OCI-LY3 (cell line): ENCODE results near the gene RHOH.

ENCODE experiments used
- H2AFZ ChIP-seq: fragments of 200-600, 300-600 bp; shearing (Covaris generic); 2 replicates; pipeline ENCODE4 v1.6.0; 2014; ENCODE audit warnings: antibody characterized with exemption, low read depth, low read length
- H3K27ac ChIP-seq: fragments of 200-600, 300-600 bp; sonication (generic); 2 replicates; pipeline ENCODE4 v1.5.1; 2014; ENCODE audit warnings: mild to moderate bottlenecking, low read length, moderate library complexity, mixed read lengths
- H3K27me3 ChIP-seq: fragments of 200-600, 300-600 bp; sonication (generic); 2 replicates; pipeline ENCODE4 v1.6.1; 2014; ENCODE audit warnings: low read depth, low read length, mixed read lengths
- H3K36me3 ChIP-seq: fragments of 200-600, 300-600 bp; sonication (generic); replicated peaks from 2 replicates; pipeline ENCODE3; 2014; ENCODE audit warnings: low read depth, low read length, mixed read lengths
- H3K4me1 ChIP-seq: fragments of 300-600, 200-600 bp; sonication (generic); 2 replicates; pipeline ENCODE4 v1.6.1; 2014; ENCODE audit warnings: low read length, mixed read lengths
- H3K4me2 ChIP-seq: fragments of 200-600, 300-600 bp; sonication (generic); 2 replicates; pipeline ENCODE4 v1.6.1; 2014; ENCODE audit warnings: low read length, mixed read lengths
- H3K4me3 ChIP-seq: fragments of 300-600, 200-600 bp; sonication (generic); 2 replicates; pipeline ENCODE4 v1.5.1; 2014; ENCODE audit warnings: antibody characterized with exemption, mild to moderate bottlenecking, low read length, moderate library complexity
- H3K79me2 ChIP-seq: fragments of 300-600, 200-600 bp; shearing (Covaris generic); 2 replicates; pipeline ENCODE4 v1.6.1; 2014; ENCODE audit warnings: mild to moderate bottlenecking, low read length, mixed read lengths
- H3K9ac ChIP-seq: fragments of 300-600, 200-600 bp; shearing (Covaris generic); 2 replicates; pipeline ENCODE4 v1.6.0; 2014; ENCODE audit warnings: mild to moderate bottlenecking, low read length, moderate library complexity
- H3K9me3 ChIP-seq: fragments of 200-600, 300-600 bp; shearing (Covaris generic); 2 replicates; pipeline ENCODE4 v1.6.1; 2014; ENCODE audit warnings: low read length, mixed read lengths; ENCODE audit not compliant: insufficient read depth
- H4K20me1 ChIP-seq: fragments of 200-600, 300-600 bp; sonication (generic); 2 replicates; pipeline ENCODE4 v1.6.1; 2016; ENCODE audit warnings: low read length, mixed read lengths; ENCODE audit not compliant: insufficient read depth
- EZH2phosphoT487 ChIP-seq: fragments of 200-600 bp; shearing (Covaris generic); IDR thresholded peaks from 2 replicates; pipeline ENCODE4 v1.6.1; 2018; ENCODE audit warnings: antibody characterized with exemption, mixed run types, low read depth
- TF ChIP-seq, protein P1 (sequence below): fragments of 200-600, 300-600 bp; sonication (generic); IDR thresholded peaks from 2 replicates; pipeline ENCODE4 v1.5.1; 2014; ENCODE audit warnings: antibody characterized with exemption, low read length, low read depth

Gene RHOH

DNA sequence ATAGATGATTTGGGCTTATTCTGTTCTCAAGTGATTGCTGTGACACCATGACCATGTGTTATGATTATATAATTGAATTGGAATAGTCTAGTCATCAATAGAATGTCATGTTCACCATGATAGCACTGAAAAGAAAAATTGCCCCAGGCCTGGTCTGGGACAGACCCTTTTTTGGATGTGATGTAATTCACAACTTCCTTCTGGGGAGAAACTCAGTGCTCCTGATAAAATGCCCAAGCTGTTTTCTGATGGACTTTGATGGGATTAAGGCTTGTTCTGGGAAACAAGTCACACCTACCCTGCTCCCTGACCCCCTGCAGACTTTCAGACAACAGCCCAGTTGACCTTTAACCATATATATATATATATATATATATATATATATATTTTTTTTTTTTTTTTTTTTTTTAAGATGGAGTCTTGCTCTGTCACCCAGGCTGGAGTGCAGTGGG, 65.3 kb downstream of the RHOH start:
- H3K79me2 ChIP-seq: no peaks in the 10 kb centered on the region
- H4K20me1 ChIP-seq: no peaks in the 10 kb centered on the region
- H3K4me3 ChIP-seq: no peak overlapping the region
- H3K36me3 ChIP-seq: no peaks in the 10 kb centered on the region
- H3K4me2 ChIP-seq: no peak overlapping the region
- no peak overlapping the region for H2AFZ ChIP-seq
- H3K9me3 ChIP-seq: no peaks in the 10 kb centered on the region
- H3K4me1 ChIP-seq: peaks cover 20% of the 10 kb centered on the region
- TF ChIP-seq, protein P1, sequence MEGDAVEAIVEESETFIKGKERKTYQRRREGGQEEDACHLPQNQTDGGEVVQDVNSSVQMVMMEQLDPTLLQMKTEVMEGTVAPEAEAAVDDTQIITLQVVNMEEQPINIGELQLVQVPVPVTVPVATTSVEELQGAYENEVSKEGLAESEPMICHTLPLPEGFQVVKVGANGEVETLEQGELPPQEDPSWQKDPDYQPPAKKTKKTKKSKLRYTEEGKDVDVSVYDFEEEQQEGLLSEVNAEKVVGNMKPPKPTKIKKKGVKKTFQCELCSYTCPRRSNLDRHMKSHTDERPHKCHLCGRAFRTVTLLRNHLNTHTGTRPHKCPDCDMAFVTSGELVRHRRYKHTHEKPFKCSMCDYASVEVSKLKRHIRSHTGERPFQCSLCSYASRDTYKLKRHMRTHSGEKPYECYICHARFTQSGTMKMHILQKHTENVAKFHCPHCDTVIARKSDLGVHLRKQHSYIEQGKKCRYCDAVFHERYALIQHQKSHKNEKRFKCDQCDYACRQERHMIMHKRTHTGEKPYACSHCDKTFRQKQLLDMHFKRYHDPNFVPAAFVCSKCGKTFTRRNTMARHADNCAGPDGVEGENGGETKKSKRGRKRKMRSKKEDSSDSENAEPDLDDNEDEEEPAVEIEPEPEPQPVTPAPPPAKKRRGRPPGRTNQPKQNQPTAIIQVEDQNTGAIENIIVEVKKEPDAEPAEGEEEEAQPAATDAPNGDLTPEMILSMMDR: no peak
- no peak for TF ChIP-seq EZH2phosphoT487
- H3K9ac ChIP-seq: no peak overlapping the region
- H3K27ac ChIP-seq: no peak overlapping the region
- H3K27me3 ChIP-seq: no peaks in the 10 kb centered on the region

DNA sequence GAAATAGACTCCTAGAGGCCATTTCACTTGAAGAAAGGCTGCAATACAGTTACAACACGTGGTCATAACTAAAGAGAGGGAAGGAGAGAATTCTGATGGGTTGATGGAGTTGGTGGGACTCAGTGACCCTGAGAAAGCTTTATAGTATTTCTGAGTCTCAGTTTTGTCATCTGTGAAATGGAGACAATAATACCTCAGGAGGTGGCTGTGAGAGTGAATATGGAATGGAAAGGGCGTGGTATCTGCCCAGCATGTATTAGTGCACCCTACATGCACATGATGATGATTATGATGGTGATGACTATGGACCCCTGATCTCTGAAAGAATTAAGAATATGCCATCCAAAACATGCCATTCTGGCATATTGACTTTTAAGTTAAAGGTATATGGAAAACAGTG, 66.0 kb downstream of the RHOH start:
- no peak overlapping the region for H3K27ac ChIP-seq

DNA sequence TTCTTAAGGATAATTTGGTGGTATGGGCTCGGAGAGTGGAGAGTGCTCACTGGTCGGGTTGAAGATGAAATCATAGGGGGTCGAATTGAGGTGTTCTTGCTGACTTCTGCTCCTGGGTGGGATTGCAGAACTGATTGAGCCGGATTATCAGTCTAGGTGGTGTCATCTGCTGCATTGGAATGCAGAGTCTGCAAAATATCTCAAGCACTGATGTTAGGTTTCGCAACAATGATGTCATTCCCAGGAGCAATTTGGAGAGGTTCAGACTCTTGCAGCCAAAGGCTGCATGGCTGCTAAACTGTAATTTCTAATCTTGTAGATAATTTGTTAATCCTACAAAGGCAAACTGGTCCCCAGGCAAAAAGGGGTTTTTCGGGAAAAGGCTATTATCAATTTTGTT, 67.7 kb downstream of the RHOH start:
- no peaks in the 10 kb centered on the region for H3K36me3 ChIP-seq
- no peaks in the 10 kb centered on the region for H3K27me3 ChIP-seq
- H3K4me1 ChIP-seq: peaks cover 20% of the 10 kb centered on the region
- H4K20me1 ChIP-seq: no peaks in the 10 kb centered on the region
- no peaks in the 10 kb centered on the region for H3K9me3 ChIP-seq
- no peak overlapping the region for H3K4me2 ChIP-seq
- no peak overlapping the region for H3K27ac ChIP-seq
- no peaks in the 10 kb centered on the region for H3K79me2 ChIP-seq
- no peak overlapping the region for H3K4me3 ChIP-seq
- TF ChIP-seq, protein P1: no peak
- no peak for TF ChIP-seq EZH2phosphoT487
- H3K9ac ChIP-seq: no peak overlapping the region
- H2AFZ ChIP-seq: no peak overlapping the region

More for the DNA sequence above, 66.0 kb downstream of the RHOH start:
- Histone ChIP-seq H4K20me1 (no peaks in the 10 kb centered on the region), H2AFZ (no peak overlapping the region), H3K4me3 (no peak overlapping the region), H3K36me3 (no peaks in the 10 kb centered on the region), H3K4me2 (no peak overlapping the region), H3K27me3 (no peaks in the 10 kb centered on the region), H3K9me3 (no peaks in the 10 kb centered on the region), H3K9ac (no peak overlapping the region), H3K79me2 (no peaks in the 10 kb centered on the region), H3K4me1 (peaks cover 20% of the 10 kb centered on the region)
- TF ChIP-seq EZH2phosphoT487: no peak
- TF ChIP-seq, protein P1: no peak

DNA sequence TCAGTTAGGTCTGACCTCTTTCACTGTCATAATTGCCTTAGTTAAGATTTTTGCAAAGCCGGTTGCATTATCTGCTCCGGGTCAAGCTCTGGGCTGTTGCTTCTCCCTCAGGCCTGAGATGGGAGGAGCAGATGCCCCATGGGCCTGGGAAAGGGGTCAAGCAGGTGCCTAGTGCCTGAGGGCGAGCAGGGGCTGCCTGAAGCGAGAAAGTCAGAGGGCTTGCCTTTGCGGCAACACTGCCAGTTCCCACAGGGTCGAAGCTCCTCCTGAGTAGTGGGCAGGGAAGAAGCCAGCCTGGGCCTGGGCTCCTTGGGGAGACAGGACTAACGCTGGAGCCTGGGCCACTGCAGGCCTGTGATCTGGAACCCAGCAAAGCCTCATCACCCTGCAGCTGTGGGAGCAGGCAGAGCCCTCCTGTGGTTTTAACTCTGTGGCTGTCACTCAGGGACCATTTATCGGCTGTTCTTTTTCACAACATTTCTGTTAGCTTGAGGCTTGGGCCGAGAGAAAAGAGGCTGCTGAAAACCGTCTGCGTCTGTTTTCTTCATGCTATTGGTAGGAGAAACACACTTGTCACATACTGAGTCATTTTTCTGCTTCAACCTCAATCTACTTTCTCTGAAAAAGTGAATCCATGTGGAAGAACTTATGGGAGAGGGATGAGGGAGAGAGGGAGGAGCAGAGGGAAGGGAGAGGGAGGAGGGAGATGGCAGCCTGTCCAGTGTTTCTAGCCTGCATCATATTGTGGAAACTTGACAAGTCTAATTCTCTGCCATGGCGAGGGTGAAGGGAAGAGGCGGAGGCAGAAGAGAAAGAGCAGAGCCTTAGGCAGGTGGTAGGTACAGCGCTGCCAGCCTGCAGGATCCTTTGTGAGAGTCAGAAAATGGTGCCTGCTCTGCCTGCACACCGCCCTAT, 68.4 kb downstream of the RHOH start:
- peak overlapping the region; percentile 29 for H3K4me2 ChIP-seq
- H3K27me3 ChIP-seq: no peaks in the 10 kb centered on the region
- TF ChIP-seq, protein P1: no peak
- no peak for TF ChIP-seq EZH2phosphoT487
- H3K4me1 ChIP-seq: peaks cover 20% of the 10 kb centered on the region
- H3K27ac ChIP-seq: no peak overlapping the region
- no peak overlapping the region; the same call in 1 of the 2 replicates for H2AFZ ChIP-seq
- no peaks in the 10 kb centered on the region for H3K79me2 ChIP-seq
- no peaks in the 10 kb centered on the region for H3K36me3 ChIP-seq
- no peak overlapping the region for H3K4me3 ChIP-seq
- no peak overlapping the region for H3K9ac ChIP-seq
- H3K9me3 ChIP-seq: no peaks in the 10 kb centered on the region
- H4K20me1 ChIP-seq: no peaks in the 10 kb centered on the region
